GM12878 (cell line): ENCODE results near the gene AK8. TPM values are rescaled to one million over a fixed set of nuclear protein-coding genes. Genes with fewer than 3 reads are reported as not detected.

Source experiments
- ATAC-seq: fragments of 200-7000 bp; cut with Tn5 transposase; 3 replicates; pipeline ENCODE4 v1.9.1; 2020; ENCODE audit warnings: mild to moderate bottlenecking, moderate library complexity
- BruUV-seq: library from RNA; stranded (reverse); fragments of 400-500 nt; replicated peaks from 2 replicates; lab custom pipeline; 2021; lab: Mats Ljungman, UMichigan
- CTCF ChIA-PET: fragments of 300-600 bp; sonication (Branson Sonifier 250); formaldehyde crosslinking; extraction: SDS; loops from one replicate; lab custom pipeline; 2021; ENCODE audit warnings: inconsistent platforms; lab: Yijun Ruan, JAX
- POLR2A ChIA-PET: fragments of 350-600 bp; formaldehyde crosslinking; extraction: SDS; loops from one replicate; lab custom pipeline; 2021; ENCODE audit warnings: inconsistent platforms; lab: Charles Lee
- RAD21 ChIA-PET: fragments of 300-600 bp; sonication (Branson Sonifier 250); formaldehyde crosslinking; loops from one replicate; lab custom pipeline; 2023; ENCODE audit warnings: antibody characterized with exemption; ENCODE audit not compliant: unreplicated experiment; lab: Charles Lee
- SMC1A ChIA-PET: fragments of 300-600 bp; sonication (Branson Sonifier 250); formaldehyde crosslinking; loops from one replicate; lab custom pipeline; 2023; ENCODE audit not compliant: unreplicated experiment, uncharacterized antibody; lab: Charles Lee
- DNase-seq: peaks from one replicate; pipeline ENCODE4 v3.0.0-alpha.2; 2011; ENCODE audit warnings: low read depth, low spot score
- FAIRE-seq: peaks from 3 replicates; lab custom pipeline; 2011; peaks lifted over from hg19 to GRCh38; lab: Jason Lieb, UNC
- H2AFZ ChIP-seq: 2 replicates; pipeline ENCODE4 v1.6.0; 2011; ENCODE audit warnings: low read depth, low read length, control low read depth; ENCODE audit not compliant: control insufficient read depth
- H3K27ac ChIP-seq: 2 replicates; pipeline ENCODE4 v1.5.1; 2011; ENCODE audit warnings: control low read depth; ENCODE audit not compliant: control insufficient read depth, insufficient read depth
- H3K27me3 ChIP-seq, 2 experiments: replicated peaks in 1 of 2; 2 replicates each; pipeline versions ENCODE4 v1.6.0 to v1.6.1; 2011; ENCODE audit warnings: low read length in 1 of 2; ENCODE audit not compliant: control insufficient read depth in 2 of 2, insufficient read depth in 2 of 2
- H3K36me3 ChIP-seq, 2 experiments: 2 replicates each; pipeline ENCODE4 v1.5.1; 2011; ENCODE audit warnings: low read length in 1 of 2; ENCODE audit not compliant: control insufficient read depth in 2 of 2, insufficient read depth in 2 of 2
- H3K4me1 ChIP-seq: 2 replicates; pipeline ENCODE4 v1.6.1; 2011; ENCODE audit warnings: mild to moderate bottlenecking, low read length, moderate library complexity, mixed read lengths; ENCODE audit not compliant: control insufficient read depth, insufficient read depth
- H3K4me2 ChIP-seq: 2 replicates; pipeline ENCODE4 v1.6.0; 2011; ENCODE audit warnings: control low read depth; ENCODE audit not compliant: control insufficient read depth, insufficient read depth
- H3K4me3 ChIP-seq: fragments of 200-600 bp; sonication (generic); 2 replicates; pipeline ENCODE4 v1.5.1; 2016
- H3K79me2 ChIP-seq: 2 replicates; pipeline ENCODE4 v1.6.0; 2011; ENCODE audit warnings: low read length; ENCODE audit not compliant: control insufficient read depth, insufficient read depth
- H3K9ac ChIP-seq: 2 replicates; pipeline ENCODE4 v1.8.0; 2011; ENCODE audit warnings: low read length, control low read depth, mixed read lengths; ENCODE audit not compliant: control insufficient read depth, insufficient read depth
- H3K9me3 ChIP-seq: replicated peaks from 3 replicates; pipeline ENCODE4 v1.5.1; 2011; ENCODE audit warnings: mild to moderate bottlenecking, low read length; ENCODE audit not compliant: control insufficient read depth, insufficient read depth
- H4K20me1 ChIP-seq: 2 replicates; pipeline ENCODE4 v1.6.0; 2011; ENCODE audit not compliant: control insufficient read depth, insufficient read depth
- CHD4 ChIP-seq: fragments of 200-600 bp; sonication (generic); IDR thresholded peaks from 2 replicates; pipeline ENCODE4 v1.6.1; 2016; ENCODE audit warnings: mild to moderate bottlenecking
- DPF2 ChIP-seq: fragments of 450-650 bp; IDR thresholded peaks from 2 replicates; pipeline ENCODE4 v1.6.1; 2017; ENCODE audit warnings: mild to moderate bottlenecking
- IKZF1 ChIP-seq: fragments of 450-650 bp; conservative IDR thresholded peaks from 2 replicates; pipeline ENCODE4 v1.6.1; 2017; ENCODE audit warnings: antibody characterized with exemption, mild to moderate bottlenecking
- IRF4 ChIP-seq: IDR thresholded peaks from 2 replicates; pipeline ENCODE4 v1.6.1; 2011; ENCODE audit warnings: low read depth, low read length
- NR2C1 ChIP-seq: fragments of 450-650 bp; IDR thresholded peaks from 2 replicates; pipeline ENCODE4 v1.6.1; 2017; ENCODE audit warnings: antibody characterized with exemption, mild to moderate bottlenecking, moderate library complexity
- REST ChIP-seq: IDR thresholded peaks from 2 replicates; pipeline ENCODE4 v1.6.1; 2012; ENCODE audit warnings: mild to moderate bottlenecking, low read depth, low read length
- WGBS: methylation state at CpG from one replicate; pipeline ENCODE4 v1.1.6; 2016; ENCODE audit warnings: low lambda C conversion rate; ENCODE audit not compliant: insufficient replicate concordance, insufficient coverage; ENCODE audit errors: missing lambda C conversion rate; 5-methylcytosine and 5-hydroxymethylcytosine counted together
- in situ Hi-C: fragments of 300-500 bp; cut with MboI; formaldehyde crosslinking; loops from 9 replicates; pipeline ENCODE4 v1.14.3; 2018; ENCODE audit warnings: mixed read lengths
- intact Hi-C: fragments of 100-400 bp; cut with micrococcal nuclease; formaldehyde crosslinking; loops from one replicate; pipeline ENCODE4 v1.14.2; 2022; ENCODE audit not compliant: unreplicated experiment
- polyA plus RNA-seq, 11 experiments: library from polyadenylated mRNA; depleted of rRNA in 4 of 11; unstranded in 6 of 11; stranded (reverse) in 5 of 11; fragments of >200 nt; fragmentation: Nextera tagmentation in 4 of 11; fragmentation: Illumina TruSeq in 1 of 11; extraction: Ambion mirVana in 4 of 11; extraction: Trizol in 1 of 11; gene quantifications; 1 replicate in 1 of 11; 2 replicates in 10 of 11; pipeline versions ENCODE4 v1.2.1 to v1.2.3, GENCODE V29; 2011 to 2016; ENCODE audit warnings: inconsistent platforms in 2 of 11, missing spikeins in 2 of 11, low read depth in 1 of 11
- total RNA-seq, 4 experiments: library from RNA; depleted of rRNA in 3 of 4; stranded (reverse); fragments of >200 nt in 3 of 4; fragmentation: Illumina TruSeq in 1 of 4; extraction: Trizol in 1 of 4; gene quantifications; 2 replicates each; pipeline versions ENCODE4 v1.2.1 to v1.2.3, GENCODE V29; 2013 to 2021

AK8 gene
- total and polyA plus RNA-seq, 10 of the 15 experiments (the other 5 are each of a cell fraction or from before 2014, with no cell fraction given), result 0.03 to 0.12 (median 0.06) TPM; not detected in 5

- no peak for FAIRE-seq
Observed at GRCh38 chr9:132808645-132809044, 69.4 kb downstream of the AK8 start.

More at GRCh38 chr9:132808645-132809044, 69.4 kb downstream of the AK8 start:
- no peak for ATAC-seq
- H3K9me3 ChIP-seq, result no peaks in the 10 kb centered on the region
- ChIA-PET POLR2A (no interaction called here), CTCF (interaction anchor here (1.1 to 1.6 kb wide), 2 partner anchors 94 kb away, joined by 4 to 5 read pairs; no protein-coding TSS in a partner anchor), SMC1A (no interaction called here), RAD21 (no interaction called here)
- no peaks in the 10 kb centered on the region for H3K36me3 ChIP-seq
- no peak for TF ChIP-seq IKZF1
- TF ChIP-seq NR2C1, result no peak
- no peak for TF ChIP-seq DPF2
- TF ChIP-seq CHD4, result no peak
- TF ChIP-seq IRF4, result no peak
- no peak for TF ChIP-seq REST
- peaks cover 2 to 4% of the 10 kb centered on the region in 2 experiments; a peak in 3 of 4 replicates for H3K27me3 ChIP-seq
- H3K4me3 ChIP-seq, result no peak overlapping the region
- H3K9ac ChIP-seq, result no peak overlapping the region
- peaks cover 4% of the 10 kb centered on the region; the same call in 1 of the 2 replicates for H3K4me1 ChIP-seq
- DNase-seq, result no peak
- H3K27ac ChIP-seq, result no peak overlapping the region
- 28% methylated on average over 6 of the region's 6 CpGs for WGBS
- H2AFZ ChIP-seq, result no peak overlapping the region
- intact Hi-C loops (loop anchor here (10.0 kb wide), 1 partner anchor 166 kb away; the partner anchor contains the start of gene GFI1B), in situ Hi-C loops (no loop called here)
- H4K20me1 ChIP-seq, result no peaks in the 10 kb centered on the region
- H3K4me2 ChIP-seq, result no peak overlapping the region
- no TSS peak for BruUV-seq
- H3K79me2 ChIP-seq, result no peaks in the 10 kb centered on the region
